AG09319 (cell line): ENCODE results near the gene BCKDHB.
"Not testable (repeated sequence)": the region's sequence is repeated elsewhere in the genome, so short reads cannot be mapped to it uniquely, and the experiment has no call there.

Source experiments
- DNase-seq: peaks from one replicate; pipeline ENCODE4 v3.0.0-alpha.2; 2010; ENCODE audit warnings: low read depth; ENCODE audit errors: extremely low read depth
- CTCF ChIP-seq: IDR thresholded peaks from 2 replicates; pipeline ENCODE4 v1.5.1; 2011; ENCODE audit warnings: low read depth, mild to moderate bottlenecking, inconsistent platforms, low read length, moderate library complexity

Gene BCKDHB

GRCh38 chr6:80276861-80277260 is 170.4 kb downstream of the BCKDHB start:
- no peak for DNase-seq
- no peak for TF ChIP-seq CTCF

GRCh38 chr6:80277501-80277900 is 171.0 kb downstream of the BCKDHB start:
- DNase-seq, result no peak
- TF ChIP-seq CTCF, result no peak

GRCh38 chr6:80280262-80281010 is 174.0 kb downstream of the BCKDHB start:
- DNase-seq, result no peak
- TF ChIP-seq CTCF, result no peak

- DNase-seq, result no peak
- no peak for TF ChIP-seq CTCF
Observed at GRCh38 chr6:80282913-80283554, 176.6 kb downstream of the BCKDHB start.

- TF ChIP-seq CTCF, result no peak
- no peak for DNase-seq
Observed at GRCh38 chr6:80287112-80287511, 180.6 kb downstream of the BCKDHB start.

GRCh38 chr6:80287607-80288006 is 181.1 kb downstream of the BCKDHB start:
- no peak for TF ChIP-seq CTCF

GRCh38 chr6:80289727-80290126 is 183.3 kb downstream of the BCKDHB start:
- DNase-seq, result no peak
- TF ChIP-seq CTCF, result no peak

More at GRCh38 chr6:80287607-80288006, 181.1 kb downstream of the BCKDHB start:
- DNase-seq, result no peak

- not testable (repeated sequence) for DNase-seq
Observed at GRCh38 chr6:80294531-80294930, 188.1 kb downstream of the BCKDHB start.
